ENCODE results near the gene RMC1.
A peak's percentile ranks its signal among the peaks of the same experiment; 100 is the strongest.

DNA sequence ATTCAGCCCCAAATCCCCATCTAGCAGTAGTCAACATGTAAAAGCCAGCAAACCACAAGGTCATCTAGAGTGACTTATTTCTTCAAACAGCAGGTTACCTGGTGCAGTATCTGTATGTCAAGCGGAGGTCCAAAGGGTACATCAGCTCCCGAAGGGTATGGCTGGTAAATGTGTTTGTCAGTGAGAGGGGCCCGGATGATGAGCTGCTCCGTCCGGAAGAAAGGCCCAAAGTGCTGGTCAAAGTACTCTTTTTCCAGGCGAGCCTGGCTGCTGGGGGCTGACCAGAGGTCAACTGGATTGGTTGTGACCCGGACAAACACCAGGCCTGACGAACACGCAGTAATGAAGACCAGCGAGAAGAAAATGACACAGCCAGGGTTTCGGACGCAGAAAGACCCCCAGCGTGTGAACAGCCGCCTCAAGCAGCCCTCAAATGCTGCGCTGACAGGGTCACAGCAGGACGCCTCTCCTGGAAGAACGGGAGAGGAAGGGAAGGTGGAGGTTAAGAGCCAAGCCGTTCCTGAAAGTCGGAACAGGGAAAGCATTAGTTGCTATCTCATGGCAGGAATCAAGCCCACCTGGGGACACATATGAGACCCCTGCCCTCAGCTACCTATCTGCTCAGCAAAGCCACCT, 53.0 kb downstream of the RMC1 start:
- TF ChIP-seq ATF7 (IDR thresholded peaks at IDR 0.05): no peak
- no peak; the same call in 1 of the 2 replicates for TF ChIP-seq ATF7 (CRISPR knock-in tag; IDR thresholded peaks at IDR 0.05)
- 0 out of 2 replicates have a peak, but pooled peaks have one; percentile 38 for TF ChIP-seq ADNP (CRISPR knock-in tag; IDR thresholded peaks at IDR 0.05)

Data from HepG2 (cell line).